GM15510 (cell line): ENCODE measurements around the gene PLTP.

Experiments
- POLR2A ChIP-seq: IDR thresholded peaks from 3 replicates; pipeline ENCODE4 v1.6.1; 2011; ENCODE audit warnings: borderline replicate concordance; ENCODE audit not compliant: insufficient read length; ENCODE audit errors: extremely low read depth

The PLTP gene

GRCh38 chr20:45948261-45948733 lies 36.3 kb upstream of the PLTP start:
- TF ChIP-seq POLR2A, result no peak

DNA sequence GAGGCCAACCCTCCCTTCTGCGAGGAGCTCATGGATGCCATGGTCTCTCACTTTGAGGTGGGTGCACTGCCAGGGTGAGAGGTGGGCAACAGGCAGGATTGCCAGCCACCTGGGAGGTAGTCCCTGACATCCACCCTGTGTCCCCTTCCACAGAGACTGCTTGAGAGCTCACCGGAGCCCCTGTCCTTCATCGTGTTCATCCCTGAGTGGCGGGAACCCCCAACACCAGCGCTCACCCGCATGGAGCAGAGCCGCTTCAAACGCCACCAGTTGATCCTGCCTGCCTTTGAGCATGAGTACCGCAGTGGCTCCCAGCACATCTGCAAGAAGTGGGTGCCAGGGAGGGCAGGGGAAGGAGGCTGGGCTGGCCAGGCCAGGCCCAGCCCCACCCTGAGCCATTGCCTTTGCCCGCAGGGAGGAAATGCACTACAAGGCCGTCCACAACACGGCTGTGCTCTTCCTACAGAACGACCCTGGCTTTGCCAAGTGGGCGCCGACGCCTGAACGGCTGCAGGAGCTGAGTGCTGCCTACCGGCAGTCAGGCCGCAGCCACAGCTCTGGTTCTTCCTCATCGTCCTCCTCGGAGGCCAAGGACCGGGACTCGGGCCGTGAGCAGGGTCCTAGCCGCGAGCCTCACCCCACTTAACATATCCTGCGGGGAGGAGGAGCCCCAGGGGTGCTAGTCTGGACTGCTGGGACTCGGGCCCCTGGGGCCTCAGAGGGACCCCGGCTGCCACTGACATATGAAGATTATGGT lies 35.3 kb upstream of the PLTP start:
- TF ChIP-seq POLR2A, result no peak

DNA sequence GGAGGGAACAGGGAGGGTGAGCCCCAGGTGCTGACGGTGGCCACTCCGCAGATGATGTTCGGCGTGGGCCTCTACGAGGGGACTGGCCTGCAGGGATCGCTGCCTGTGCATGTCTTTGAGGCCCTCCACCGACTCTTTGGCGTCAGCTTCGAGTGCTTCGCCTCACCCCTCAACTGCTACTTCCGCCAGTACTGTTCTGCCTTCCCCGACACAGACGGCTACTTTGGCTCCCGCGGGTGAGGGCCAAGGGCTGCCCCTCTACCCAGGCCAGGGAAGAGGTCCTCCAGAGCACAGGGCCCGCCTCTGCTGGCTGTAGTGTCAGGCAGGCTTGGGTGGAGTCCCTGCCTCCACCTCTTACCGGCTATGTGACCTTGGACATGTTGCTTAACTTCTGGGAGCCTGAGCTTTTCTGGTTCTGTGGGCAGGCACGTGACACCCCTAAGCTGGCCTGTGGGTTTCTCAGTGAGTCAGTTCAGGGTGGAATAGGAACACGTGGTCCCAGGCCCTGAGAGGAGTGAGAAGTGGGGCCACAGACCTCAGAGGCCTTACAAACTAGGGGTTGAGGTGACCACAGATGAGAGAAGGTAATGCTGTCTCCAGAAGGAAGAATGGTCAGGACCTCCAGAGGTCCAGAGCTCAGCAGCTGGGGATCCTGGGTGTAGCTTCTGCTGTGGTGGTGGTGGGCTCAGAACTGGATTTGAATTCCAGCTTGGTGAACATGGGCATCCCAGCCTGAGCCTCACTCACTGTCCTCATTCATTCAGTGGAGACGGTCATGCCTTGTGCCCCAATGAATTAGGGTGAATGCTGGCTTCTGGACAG lies 34.4 kb upstream of the PLTP start:
- no peak for TF ChIP-seq POLR2A

DNA sequence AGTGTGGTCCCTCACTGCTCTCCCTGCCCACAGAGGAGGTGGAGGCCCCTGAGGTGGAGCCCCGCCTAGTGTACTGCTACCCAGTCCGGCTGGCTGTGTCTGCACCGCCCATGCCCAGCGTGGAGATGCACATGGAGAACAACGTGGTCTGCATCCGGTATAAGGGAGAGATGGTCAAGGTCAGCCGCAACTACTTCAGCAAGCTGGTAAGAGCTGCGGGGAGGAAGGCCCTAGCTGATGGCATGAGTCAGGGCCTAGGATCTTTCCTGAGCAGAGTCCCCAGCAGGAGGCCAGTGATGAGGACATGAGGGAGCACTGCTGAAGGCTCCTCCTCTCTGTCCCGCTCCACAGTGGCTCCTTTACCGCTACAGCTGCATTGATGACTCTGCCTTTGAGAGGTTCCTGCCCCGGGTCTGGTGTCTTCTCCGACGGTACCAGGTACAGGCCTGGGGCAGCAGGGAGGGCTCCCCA lies 33.8 kb upstream of the PLTP start:
- no peak for TF ChIP-seq POLR2A

GRCh38 chr20:45944965-45945677 lies 33.2 kb upstream of the PLTP start:
- no peak for TF ChIP-seq POLR2A

GRCh38 chr20:45944151-45944964 lies 32.4 kb upstream of the PLTP start:
- no peak for TF ChIP-seq POLR2A

DNA sequence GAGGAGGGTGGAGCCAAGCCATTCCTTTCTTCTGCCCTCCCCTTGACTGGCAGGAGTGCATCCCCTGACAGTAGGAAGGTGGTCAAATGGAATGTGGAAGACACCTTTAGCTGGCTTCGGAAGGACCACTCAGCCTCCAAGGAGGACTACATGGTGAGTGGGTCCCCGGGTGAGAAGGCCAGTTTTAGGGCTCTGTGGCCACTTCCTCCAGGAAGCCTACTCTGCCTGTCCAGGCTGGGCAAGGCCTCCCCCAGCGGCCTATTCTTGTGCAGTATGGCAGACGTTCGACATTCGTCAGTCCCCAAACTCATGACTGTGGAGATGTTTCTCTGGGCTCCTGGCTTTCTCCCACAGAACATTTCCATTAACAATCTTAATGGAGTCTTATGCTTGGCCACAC lies 31.7 kb upstream of the PLTP start:
- TF ChIP-seq POLR2A, result no peak

GRCh38 chr20:45940469-45940868 lies 28.5 kb upstream of the PLTP start:
- no peak for TF ChIP-seq POLR2A

- TF ChIP-seq POLR2A, result no peak
Measured at GRCh38 chr20:45940053-45940452, 28.1 kb upstream of the PLTP start.

DNA sequence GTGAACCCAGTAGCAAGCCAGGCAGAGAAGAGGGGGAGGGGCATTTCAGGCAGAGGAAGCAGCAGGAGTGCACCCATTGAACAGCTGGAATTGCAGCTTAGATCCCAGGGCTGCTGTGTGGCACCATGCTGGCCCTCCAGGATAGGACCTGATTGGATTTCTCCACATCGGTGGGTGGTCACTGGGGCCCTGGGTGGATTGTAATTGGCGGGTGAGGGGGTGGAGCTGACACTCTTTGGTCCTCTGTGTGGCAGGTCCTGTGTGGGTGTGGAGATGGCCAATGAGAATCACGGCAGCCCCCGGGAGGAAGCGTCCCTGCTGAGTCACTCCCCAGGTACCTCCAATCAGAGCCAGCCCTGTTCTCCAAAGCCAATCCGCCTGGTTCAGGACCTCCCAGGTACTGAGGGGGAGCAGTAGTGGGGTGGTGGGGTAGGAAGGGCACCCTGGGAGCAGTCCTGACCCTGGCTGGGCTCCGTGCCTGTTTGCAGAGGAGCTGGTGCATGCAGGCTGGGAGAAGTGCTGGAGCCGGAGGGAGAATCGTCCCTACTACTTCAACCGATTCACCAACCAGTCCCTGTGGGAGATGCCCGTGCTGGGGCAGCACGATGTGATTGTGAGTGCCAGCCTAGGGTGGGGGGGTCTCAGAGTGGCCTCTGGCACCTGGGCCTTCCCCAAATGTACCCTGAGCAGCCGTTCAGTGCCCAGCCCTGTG lies 26.9 kb upstream of the PLTP start:
- TF ChIP-seq POLR2A, result no peak

DNA sequence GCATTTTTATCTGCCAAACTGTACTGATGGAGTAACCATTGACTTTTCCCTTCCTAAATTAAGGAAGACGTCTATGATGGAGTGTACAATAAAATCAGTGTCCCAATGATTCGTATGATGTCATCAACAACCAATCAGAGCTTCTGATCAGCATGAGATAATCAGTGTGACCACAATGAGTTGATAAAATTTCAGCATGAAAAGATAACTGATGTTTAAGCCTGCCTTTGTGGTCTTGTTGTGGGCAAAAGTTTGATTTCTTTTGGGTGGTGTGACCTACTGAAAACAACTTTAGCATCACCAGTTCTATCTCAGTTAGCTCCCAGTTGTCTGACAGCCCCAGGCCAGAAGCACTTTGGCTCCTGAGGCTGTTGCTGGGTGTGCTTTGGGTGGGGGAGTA lies 25.8 kb upstream of the PLTP start:
- TF ChIP-seq POLR2A, result no peak

- TF ChIP-seq POLR2A, result no peak
Measured at GRCh38 chr20:45935416-45936046, 23.6 kb upstream of the PLTP start.
